HG02571 (cell line): Measurements from ENCODE around the gene XXYLT1.

ENCODE experiments used
- ATAC-seq: cut with Tn5 transposase; IDR thresholded peaks from one replicate; pipeline ENCODE4 v1.9.1; 2021; ENCODE audit warnings: mild to moderate bottlenecking, moderate library complexity; ENCODE audit not compliant: unreplicated experiment

The XXYLT1 gene

GRCh38 chr3:195267096-195267495 lies 3.9 kb downstream of the XXYLT1 start:
- ATAC-seq = no peak

- ATAC-seq = no peak
Measured at GRCh38 chr3:195266428-195266827, 4.5 kb downstream of the XXYLT1 start.

- ATAC-seq = no peak
Measured at GRCh38 chr3:195265363-195265976, 5.5 kb downstream of the XXYLT1 start.

GRCh38 chr3:195263925-195264600 lies 6.9 kb downstream of the XXYLT1 start:
- no peak for ATAC-seq

- ATAC-seq = no peak
Measured at GRCh38 chr3:195263193-195263924, 7.6 kb downstream of the XXYLT1 start.

GRCh38 chr3:195261925-195262324 lies 9.0 kb downstream of the XXYLT1 start:
- no peak for ATAC-seq

- ATAC-seq = peak; percentile 2
Measured at GRCh38 chr3:195260280-195260905, 10.6 kb downstream of the XXYLT1 start.

- ATAC-seq = peak; percentile 71
Measured at GRCh38 chr3:195259475-195260279, 11.3 kb downstream of the XXYLT1 start.

- no peak for ATAC-seq
Measured at GRCh38 chr3:195259154-195259474, 11.8 kb downstream of the XXYLT1 start.

- no peak for ATAC-seq
Measured at GRCh38 chr3:195258449-195259153, 12.4 kb downstream of the XXYLT1 start.

- ATAC-seq = no peak
Measured at GRCh38 chr3:195257454-195258448, 13.2 kb downstream of the XXYLT1 start.

- ATAC-seq = no peak
Measured at GRCh38 chr3:195256639-195257453, 14.1 kb downstream of the XXYLT1 start.

GRCh38 chr3:195255571-195256501 lies 15.1 kb downstream of the XXYLT1 start:
- no peak for ATAC-seq

GRCh38 chr3:195255176-195255500 lies 15.8 kb downstream of the XXYLT1 start:
- ATAC-seq = no peak

GRCh38 chr3:195254454-195255175 lies 16.3 kb downstream of the XXYLT1 start:
- ATAC-seq = no peak

GRCh38 chr3:195253923-195254432 lies 17.0 kb downstream of the XXYLT1 start:
- ATAC-seq = no peak
